HG03342 (cell line): ENCODE results near the gene LCN2.

Experiments used
- ATAC-seq: cut with Tn5 transposase; IDR thresholded peaks from one replicate; pipeline ENCODE4 v1.9.1; 2021; ENCODE audit warnings: mild to moderate bottlenecking, moderate library complexity; ENCODE audit not compliant: unreplicated experiment

LCN2 gene

DNA sequence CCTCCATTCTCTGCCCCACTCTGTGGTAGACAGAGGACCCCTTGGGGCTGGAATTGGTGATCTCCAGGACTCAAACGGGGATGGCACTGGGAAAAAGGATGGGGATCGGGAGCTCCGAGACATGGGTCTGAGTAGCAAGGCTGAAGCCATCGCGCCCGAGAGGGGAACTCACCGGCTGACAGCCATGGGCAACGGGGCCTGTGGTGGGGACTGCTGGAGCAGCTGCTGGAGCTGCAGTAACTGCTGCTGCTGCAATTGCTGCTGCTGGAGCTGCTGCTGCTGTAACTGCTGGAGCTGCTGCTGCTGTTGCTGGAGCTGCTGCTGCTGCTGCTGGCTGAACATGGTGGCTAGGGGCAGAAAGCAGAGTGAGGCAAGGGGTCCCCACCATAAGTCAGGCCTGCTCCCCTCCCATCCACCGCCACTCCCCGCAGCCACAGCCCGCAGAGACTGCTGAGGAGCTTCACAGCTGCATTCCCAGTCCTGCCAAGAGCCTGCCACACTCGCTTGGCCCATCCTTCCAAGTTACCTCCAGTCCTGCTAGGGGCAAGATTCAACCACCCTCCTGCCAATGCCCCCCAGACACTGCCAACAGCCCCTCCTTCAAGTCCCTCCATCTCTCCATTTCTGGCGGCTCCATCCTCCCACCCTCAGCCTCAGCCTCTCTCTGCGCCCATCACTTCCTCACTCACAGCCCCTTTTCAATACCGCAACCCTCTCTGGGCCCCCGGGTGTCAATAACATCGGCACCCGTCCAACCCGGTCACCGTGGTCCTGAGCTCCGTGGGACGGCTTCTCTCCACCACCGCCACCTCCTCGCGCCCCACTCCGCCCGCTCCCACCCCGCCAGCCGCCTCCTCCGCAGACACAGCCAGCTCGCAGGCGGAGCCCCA, 41.5 kb downstream of the LCN2 start:
- ATAC-seq = no peak

- ATAC-seq = peak; percentile 81
Measured at GRCh38 chr9:128191406-128192046, 42.3 kb downstream of the LCN2 start, which contains the start of gene CIZ1. Gene CIZ1, minus strand, starts transcription at chr9:128191572. Its CDS starts 715 bp downstream, at chr9:128190857.

GRCh38 chr9:128192601-128193371, 43.5 kb downstream of the LCN2 start:
- ATAC-seq = no peak

DNA sequence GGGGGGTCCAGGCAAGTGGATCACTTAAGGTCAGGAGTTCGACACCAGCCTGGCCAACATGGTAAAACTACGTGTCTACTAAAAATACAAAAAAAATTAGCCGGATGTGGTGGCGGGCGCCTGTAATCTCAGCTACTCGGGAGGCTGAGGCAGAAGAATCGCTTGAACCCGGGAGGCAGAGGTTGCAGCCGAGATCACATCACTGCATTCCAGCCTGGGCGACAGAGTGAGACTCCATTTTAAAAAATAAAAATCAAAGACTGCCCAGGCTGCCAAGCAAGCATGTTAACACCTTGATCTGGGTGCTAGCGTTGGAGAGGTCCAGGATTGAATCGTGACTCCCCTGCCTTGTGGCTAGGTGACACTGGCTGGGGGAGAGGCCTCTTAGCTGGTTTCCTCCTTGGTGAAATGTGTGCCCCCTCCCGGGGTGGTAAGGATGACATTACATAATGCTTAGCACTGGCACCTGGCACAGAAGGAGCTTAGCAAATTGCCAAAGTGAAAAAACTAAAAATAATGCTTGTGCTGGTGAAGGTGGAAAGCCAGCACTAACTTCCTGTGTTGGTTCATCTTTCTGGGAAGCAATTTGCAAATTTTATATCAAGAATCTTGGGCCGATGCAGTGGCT, 44.3 kb downstream of the LCN2 start:
- ATAC-seq = no peak

GRCh38 chr9:128201441-128202369, 52.5 kb downstream of the LCN2 start:
- no peak for ATAC-seq

- ATAC-seq = no peak
Measured at GRCh38 chr9:128202648-128203023, 53.4 kb downstream of the LCN2 start.
